K562 (cell line): Measurements from ENCODE around the gene ZFP62. TPM values are rescaled to one million over a fixed set of nuclear protein-coding genes. Genes with fewer than 3 reads are reported as not detected.

Source experiments
- CREM ChIP-seq: IDR thresholded peaks from 2 replicates; pipeline ENCODE4 v1.6.1; 2014; ENCODE audit warnings: antibody characterized with exemption, low read depth
- ERF ChIP-seq: fragments of 450-650 bp; formaldehyde crosslinking; IDR thresholded peaks from 2 replicates; pipeline ENCODE4 v1.4.0; 2020; ENCODE audit warnings: mild to moderate bottlenecking, mixed read lengths
- HNRNPH1 ChIP-seq: fragments of 200-400 bp; formaldehyde crosslinking; optimal IDR thresholded peaks from 2 replicates; pipeline ENCODE3; 2017; ENCODE audit warnings: low read depth, mild to moderate bottlenecking, low read length, moderate library complexity
- KAT7 ChIP-seq: sonication (generic); formaldehyde crosslinking; IDR thresholded peaks from 2 replicates; pipeline ENCODE4 v1.8.0; 2022; ENCODE audit warnings: missing genetic modification reagents, mild to moderate bottlenecking, borderline replicate concordance
- KLF10 ChIP-seq: fragments of 250-450 bp; sonication (Bioruptor Pico); IDR thresholded peaks from 2 replicates; pipeline ENCODE4 v1.6.1; 2021; ENCODE audit warnings: matching md5 sums
- MCM2 ChIP-seq: fragments of 450-650 bp; IDR thresholded peaks from 2 replicates; pipeline ENCODE4 v1.6.1; 2017; ENCODE audit warnings: low read depth, mild to moderate bottlenecking
- RBM15 ChIP-seq: fragments of 200-400 bp; formaldehyde crosslinking; IDR thresholded peaks from 2 replicates; pipeline ENCODE4 v1.6.1; 2018; ENCODE audit warnings: mild to moderate bottlenecking, low read length, moderate library complexity; ENCODE audit not compliant: insufficient read depth
- RFX5 ChIP-seq: IDR thresholded peaks from 2 replicates; pipeline ENCODE4 v1.6.1; 2011; ENCODE audit warnings: low read depth, mild to moderate bottlenecking, improper control_type of control experiment, low read length
- TRIM24 ChIP-seq, 2 experiments: fragments of 450-650 bp; IDR thresholded peaks; 2 replicates each; pipeline ENCODE4 v1.6.1; 2016
- XRCC3 ChIP-seq: fragments of 450-650 bp; IDR thresholded peaks from 2 replicates; pipeline ENCODE4 v1.6.1; 2017; ENCODE audit warnings: mild to moderate bottlenecking, moderate library complexity
- ZNF12 ChIP-seq: sonication (generic); formaldehyde crosslinking; IDR thresholded peaks from 2 replicates; pipeline ENCODE4 v1.4.0; 2020; ENCODE audit warnings: mild to moderate bottlenecking, missing genetic modification reagents
- ZNF146 ChIP-seq: IDR thresholded peaks from one replicate; pipeline ENCODE4 v1.6.1; 2018; ENCODE audit warnings: missing compliant biosample characterization; ENCODE audit not compliant: unreplicated experiment
- ZNF41 ChIP-seq: fragments of 250-450 bp; sonication (Bioruptor Pico); conservative IDR thresholded peaks from 2 replicates; pipeline ENCODE4 v1.4.0; 2020; ENCODE audit warnings: mild to moderate bottlenecking
- ZNF583 ChIP-seq: fragments of 250-450 bp; sonication (Bioruptor Pico); IDR thresholded peaks from 2 replicates; pipeline ENCODE4 v1.4.0; 2020
- ZNF778 ChIP-seq: fragments of 450-650 bp; formaldehyde crosslinking; IDR thresholded peaks from 2 replicates; pipeline ENCODE4 v1.4.0; 2020; ENCODE audit warnings: mild to moderate bottlenecking, moderate library complexity
- polyA plus RNA-seq, 8 experiments: library from polyadenylated mRNA; depleted of rRNA in 4 of 8; stranded (reverse) in 5 of 8; unstranded in 3 of 8; fragments of >200 nt; fragmentation: Nextera tagmentation in 2 of 8; fragmentation: Illumina TruSeq in 1 of 8; extraction: Ambion mirVana in 2 of 8; extraction: Trizol in 1 of 8; gene quantifications; 2 replicates each; pipeline versions ENCODE4 v1.2.1 to v1.2.3, GENCODE V29; 2011 to 2014; ENCODE audit warnings: inconsistent platforms in 1 of 8, missing spikeins in 1 of 8
- total RNA-seq, 7 experiments: library from RNA; depleted of rRNA in 6 of 7; stranded (reverse); fragments of >200 nt in 6 of 7; fragmentation: Illumina TruSeq in 2 of 7; extraction: Trizol in 2 of 7; gene quantifications; 2 replicates each; pipeline versions ENCODE4 v1.2.1 to v1.2.3, GENCODE V29; 2011 to 2021; ENCODE audit warnings: low replicate concordance in 1 of 7
- TF ChIP-seq, protein P1 (sequence below): fragments of 250-450 bp; sonication (Bioruptor Pico); IDR thresholded peaks from 2 replicates; pipeline ENCODE4 v1.5.0; 2021; ENCODE audit warnings: mild to moderate bottlenecking, moderate library complexity
- TF ChIP-seq, protein P2 (sequence below): fragments of 450-650 bp; IDR thresholded peaks from 2 replicates; pipeline ENCODE4 v1.6.1; 2014; ENCODE audit warnings: low read depth, mild to moderate bottlenecking, moderate library complexity, borderline replicate concordance
- TF ChIP-seq, protein P3 (sequence below): fragments of 250-450 bp; sonication (Bioruptor Pico); IDR thresholded peaks from 2 replicates; pipeline ENCODE4 v1.8.0; 2021; ENCODE audit warnings: moderate library complexity, mild to moderate bottlenecking, inconsistent platforms
- TF ChIP-seq, protein P4 (sequence below): fragments of 450-650 bp; IDR thresholded peaks from 2 replicates; pipeline ENCODE4 v1.6.1; 2016; ENCODE audit warnings: borderline replicate concordance

ZFP62 gene
- total and polyA plus RNA-seq, 9 of the 15 experiments (the other 6 are each of a cell fraction or from before 2014, with no cell fraction given), result 12.2 to 37.5 (median 25.0) TPM

DNA sequence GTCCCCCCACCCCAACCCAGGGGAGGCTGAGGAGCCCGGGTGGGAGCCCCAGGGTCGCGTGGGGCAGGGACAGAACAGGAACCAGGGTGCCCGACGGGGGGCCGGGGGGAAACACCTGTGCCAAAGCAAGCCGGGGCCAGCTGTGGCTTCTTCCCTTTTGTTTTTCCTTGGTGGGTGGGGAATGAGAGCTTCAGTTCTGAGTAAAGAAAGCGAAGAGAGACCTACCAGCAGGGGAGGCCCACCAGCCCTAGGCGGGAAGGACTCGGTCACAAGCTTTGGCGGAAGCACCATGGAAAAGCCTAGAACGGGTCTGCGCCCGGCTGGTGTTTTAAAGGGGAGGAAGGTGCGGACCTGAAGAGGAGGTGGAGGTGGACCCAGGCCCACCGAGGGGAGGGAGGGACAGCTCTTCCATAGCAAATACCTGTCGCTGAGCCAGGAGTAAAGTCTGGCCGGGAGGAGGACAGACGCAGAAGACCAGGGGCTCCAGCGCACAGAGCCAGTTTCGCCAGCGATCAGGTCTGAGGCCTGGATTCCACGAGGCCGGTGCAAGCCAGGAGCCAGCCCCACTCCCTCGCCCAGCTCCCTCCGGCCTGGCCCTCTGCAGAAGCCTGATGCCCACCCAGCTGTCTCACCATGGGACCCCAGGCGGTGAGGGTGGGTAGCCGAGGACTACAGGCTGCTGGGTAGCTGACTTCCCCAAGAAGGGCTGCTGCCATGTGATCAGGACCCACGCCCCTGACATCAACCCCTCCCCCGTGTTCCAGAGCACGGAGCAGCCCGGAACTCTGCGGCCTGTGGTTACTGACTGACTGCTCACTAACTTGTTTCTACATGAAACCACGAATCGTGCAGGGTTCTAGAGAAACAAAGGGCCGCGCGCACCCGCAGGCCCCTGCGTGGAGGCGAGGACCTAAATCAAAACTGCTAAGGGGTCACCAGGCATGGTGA is 57.6 kb downstream of the ZFP62 start (continued):
- TF ChIP-seq, protein P1, sequence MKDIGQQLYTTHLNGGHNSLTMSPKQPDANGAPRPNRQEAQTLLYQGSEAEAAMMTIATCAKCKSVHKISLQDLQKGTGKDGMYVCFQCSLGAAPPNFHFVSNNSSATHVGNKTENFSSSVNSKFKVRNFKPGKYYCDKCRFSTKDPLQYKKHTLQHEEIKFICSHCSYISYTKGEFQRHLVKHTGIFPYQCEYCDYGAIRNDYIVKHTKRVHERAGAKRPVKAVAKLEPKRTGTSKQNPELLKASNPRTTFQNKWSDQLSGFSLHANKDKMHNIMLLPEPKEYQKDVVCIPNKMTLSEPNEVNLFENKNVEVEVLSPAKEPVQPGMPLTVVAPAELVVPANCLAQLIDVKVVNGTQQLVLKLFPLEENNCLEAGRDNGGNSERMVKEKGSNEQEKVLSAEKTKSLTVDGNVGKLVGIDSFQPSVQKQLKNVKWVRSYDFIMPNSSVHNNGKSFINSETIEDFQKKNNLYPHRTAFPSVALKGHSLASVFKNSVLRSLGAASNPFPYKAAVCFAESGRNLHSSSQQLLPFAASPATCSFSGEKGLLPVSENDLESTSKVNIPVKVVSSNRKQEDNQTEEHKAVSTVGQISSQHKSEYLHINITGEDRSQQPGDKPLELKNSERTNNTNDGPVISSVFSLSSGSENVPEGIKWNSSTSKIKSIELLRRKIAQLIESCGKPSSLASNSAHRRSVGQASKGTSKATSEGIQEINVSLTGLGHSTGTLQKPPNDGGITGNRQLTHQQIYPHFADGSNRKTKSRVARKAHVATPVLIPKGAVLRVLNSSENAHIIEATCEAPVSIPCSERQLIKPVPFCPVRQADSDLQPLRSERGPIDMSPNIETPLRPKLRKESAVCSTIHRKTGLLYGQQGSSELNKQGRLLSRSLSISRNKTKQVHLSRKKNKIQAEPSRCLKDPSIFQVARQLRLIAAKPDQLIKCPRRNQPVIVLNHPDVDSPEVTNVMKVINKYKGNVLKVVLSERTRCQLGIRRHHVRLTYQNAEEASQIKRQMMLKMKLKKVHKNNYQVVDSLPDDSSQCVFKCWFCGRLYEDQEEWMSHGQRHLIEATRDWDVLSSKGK, result no peak
- TF ChIP-seq, protein P2, sequence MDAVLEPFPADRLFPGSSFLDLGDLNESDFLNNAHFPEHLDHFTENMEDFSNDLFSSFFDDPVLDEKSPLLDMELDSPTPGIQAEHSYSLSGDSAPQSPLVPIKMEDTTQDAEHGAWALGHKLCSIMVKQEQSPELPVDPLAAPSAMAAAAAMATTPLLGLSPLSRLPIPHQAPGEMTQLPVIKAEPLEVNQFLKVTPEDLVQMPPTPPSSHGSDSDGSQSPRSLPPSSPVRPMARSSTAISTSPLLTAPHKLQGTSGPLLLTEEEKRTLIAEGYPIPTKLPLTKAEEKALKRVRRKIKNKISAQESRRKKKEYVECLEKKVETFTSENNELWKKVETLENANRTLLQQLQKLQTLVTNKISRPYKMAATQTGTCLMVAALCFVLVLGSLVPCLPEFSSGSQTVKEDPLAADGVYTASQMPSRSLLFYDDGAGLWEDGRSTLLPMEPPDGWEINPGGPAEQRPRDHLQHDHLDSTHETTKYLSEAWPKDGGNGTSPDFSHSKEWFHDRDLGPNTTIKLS, result peak; percentile 94; the same call in 1 of the 2 replicates
- TF ChIP-seq RBM15, result no peak
- TF ChIP-seq ZNF146 (CRISPR knock-in tag), result no peak
- TF ChIP-seq TRIM24 (IDR thresholded peaks at IDR 0.05), result no peak
- TF ChIP-seq HNRNPH1, result no peak
- TF ChIP-seq KLF10 (CRISPR knock-in tag), result no peak
- no peak; the same call in 1 of the 2 replicates for TF ChIP-seq KAT7 (CRISPR knock-in tag)
- TF ChIP-seq, protein P3, sequence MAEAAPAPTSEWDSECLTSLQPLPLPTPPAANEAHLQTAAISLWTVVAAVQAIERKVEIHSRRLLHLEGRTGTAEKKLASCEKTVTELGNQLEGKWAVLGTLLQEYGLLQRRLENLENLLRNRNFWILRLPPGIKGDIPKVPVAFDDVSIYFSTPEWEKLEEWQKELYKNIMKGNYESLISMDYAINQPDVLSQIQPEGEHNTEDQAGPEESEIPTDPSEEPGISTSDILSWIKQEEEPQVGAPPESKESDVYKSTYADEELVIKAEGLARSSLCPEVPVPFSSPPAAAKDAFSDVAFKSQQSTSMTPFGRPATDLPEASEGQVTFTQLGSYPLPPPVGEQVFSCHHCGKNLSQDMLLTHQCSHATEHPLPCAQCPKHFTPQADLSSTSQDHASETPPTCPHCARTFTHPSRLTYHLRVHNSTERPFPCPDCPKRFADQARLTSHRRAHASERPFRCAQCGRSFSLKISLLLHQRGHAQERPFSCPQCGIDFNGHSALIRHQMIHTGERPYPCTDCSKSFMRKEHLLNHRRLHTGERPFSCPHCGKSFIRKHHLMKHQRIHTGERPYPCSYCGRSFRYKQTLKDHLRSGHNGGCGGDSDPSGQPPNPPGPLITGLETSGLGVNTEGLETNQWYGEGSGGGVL (CRISPR knock-in tag), result no peak
- TF ChIP-seq, protein P4, sequence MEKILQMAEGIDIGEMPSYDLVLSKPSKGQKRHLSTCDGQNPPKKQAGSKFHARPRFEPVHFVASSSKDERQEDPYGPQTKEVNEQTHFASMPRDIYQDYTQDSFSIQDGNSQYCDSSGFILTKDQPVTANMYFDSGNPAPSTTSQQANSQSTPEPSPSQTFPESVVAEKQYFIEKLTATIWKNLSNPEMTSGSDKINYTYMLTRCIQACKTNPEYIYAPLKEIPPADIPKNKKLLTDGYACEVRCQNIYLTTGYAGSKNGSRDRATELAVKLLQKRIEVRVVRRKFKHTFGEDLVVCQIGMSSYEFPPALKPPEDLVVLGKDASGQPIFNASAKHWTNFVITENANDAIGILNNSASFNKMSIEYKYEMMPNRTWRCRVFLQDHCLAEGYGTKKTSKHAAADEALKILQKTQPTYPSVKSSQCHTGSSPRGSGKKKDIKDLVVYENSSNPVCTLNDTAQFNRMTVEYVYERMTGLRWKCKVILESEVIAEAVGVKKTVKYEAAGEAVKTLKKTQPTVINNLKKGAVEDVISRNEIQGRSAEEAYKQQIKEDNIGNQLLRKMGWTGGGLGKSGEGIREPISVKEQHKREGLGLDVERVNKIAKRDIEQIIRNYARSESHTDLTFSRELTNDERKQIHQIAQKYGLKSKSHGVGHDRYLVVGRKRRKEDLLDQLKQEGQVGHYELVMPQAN, result no peak
- no peak for TF ChIP-seq ZNF41 (CRISPR knock-in tag)
- no peak; the same call in 1 of the 2 replicates for TF ChIP-seq ERF
- no peak for TF ChIP-seq ZNF583 (CRISPR knock-in tag)
- TF ChIP-seq RFX5, result no peak
- TF ChIP-seq CREM, result 0 out of 2 replicates have a peak, but pooled peaks have one; percentile 20
- TF ChIP-seq ZNF12 (CRISPR knock-in tag), result peak; percentile 70; the same call in 1 of the 2 replicates
- TF ChIP-seq ZNF778 (CRISPR knock-in tag), result no peak
- TF ChIP-seq XRCC3, result no peak
- TF ChIP-seq MCM2, result no peak
